PC-3 (cell line): ENCODE data around the gene SPRR5.

Experiments
- EZH2phosphoT487 ChIP-seq: fragments of 300-600 bp; sonication (generic); IDR thresholded peaks from 2 replicates; pipeline ENCODE4 v1.6.1; 2018; ENCODE audit warnings: mild to moderate bottlenecking, antibody characterized with exemption, low read length, borderline replicate concordance
- TF ChIP-seq, protein P1 (sequence below): fragments of 300-600 bp; sonication (generic); conservative IDR thresholded peaks from 2 replicates; pipeline ENCODE4 v1.5.1; 2017; ENCODE audit warnings: antibody characterized with exemption, low read depth, mild to moderate bottlenecking, low read length

DNA sequence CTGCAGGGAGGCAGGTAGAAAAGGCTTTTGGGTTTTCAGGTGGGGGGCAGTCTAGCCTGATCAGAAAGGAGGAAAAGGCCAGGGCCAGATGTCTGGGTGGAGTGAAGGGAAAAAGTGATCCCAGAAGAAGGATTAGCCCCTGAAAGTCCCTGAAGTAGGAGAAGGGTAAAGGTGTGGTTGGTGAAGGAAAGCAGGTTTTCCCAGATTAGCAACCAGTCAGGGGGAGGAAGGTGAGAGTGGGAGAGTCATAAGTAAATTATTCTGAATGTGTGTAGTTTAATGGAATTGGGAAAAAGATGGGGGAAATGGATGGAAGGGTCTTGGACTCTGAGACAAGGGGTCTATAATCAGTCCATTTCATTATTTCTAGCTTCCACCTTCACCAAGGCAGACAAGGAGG lies 36.2 kb downstream of the SPRR5 start:
- no peak for TF ChIP-seq EZH2phosphoT487
- TF ChIP-seq, protein P1, sequence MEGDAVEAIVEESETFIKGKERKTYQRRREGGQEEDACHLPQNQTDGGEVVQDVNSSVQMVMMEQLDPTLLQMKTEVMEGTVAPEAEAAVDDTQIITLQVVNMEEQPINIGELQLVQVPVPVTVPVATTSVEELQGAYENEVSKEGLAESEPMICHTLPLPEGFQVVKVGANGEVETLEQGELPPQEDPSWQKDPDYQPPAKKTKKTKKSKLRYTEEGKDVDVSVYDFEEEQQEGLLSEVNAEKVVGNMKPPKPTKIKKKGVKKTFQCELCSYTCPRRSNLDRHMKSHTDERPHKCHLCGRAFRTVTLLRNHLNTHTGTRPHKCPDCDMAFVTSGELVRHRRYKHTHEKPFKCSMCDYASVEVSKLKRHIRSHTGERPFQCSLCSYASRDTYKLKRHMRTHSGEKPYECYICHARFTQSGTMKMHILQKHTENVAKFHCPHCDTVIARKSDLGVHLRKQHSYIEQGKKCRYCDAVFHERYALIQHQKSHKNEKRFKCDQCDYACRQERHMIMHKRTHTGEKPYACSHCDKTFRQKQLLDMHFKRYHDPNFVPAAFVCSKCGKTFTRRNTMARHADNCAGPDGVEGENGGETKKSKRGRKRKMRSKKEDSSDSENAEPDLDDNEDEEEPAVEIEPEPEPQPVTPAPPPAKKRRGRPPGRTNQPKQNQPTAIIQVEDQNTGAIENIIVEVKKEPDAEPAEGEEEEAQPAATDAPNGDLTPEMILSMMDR = no peak
